ENCODE results near the gene CTTN.

CTTN gene

DNA sequence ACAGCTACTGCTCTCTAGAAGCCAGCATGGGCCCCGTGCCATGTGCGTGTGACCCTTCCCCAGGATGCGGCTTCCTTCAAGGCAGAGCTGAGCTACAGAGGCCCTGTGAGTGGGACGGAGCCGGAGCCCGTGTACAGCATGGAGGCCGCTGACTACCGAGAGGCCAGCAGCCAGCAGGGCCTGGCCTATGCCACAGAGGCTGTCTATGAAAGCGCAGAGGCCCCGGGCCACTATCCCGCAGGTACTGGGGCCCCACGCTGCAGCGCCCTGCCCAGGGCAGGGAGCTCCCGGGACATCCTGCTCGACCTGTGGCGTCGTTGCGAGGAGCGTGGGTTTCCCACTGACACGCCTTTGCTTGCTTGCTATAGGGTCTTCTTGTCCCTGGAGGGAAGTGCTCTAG lies 34.7 kb downstream of the CTTN start:
- Histone ChIP-seq H3K4me1 (ENCODE audit: insufficient read depth, low read length, severe bottlenecking) (peaks cover 6% of the 10 kb centered on the region), H3F3A (ENCODE audit: insufficient read depth, low read length) (no peaks in the 10 kb centered on the region), H3K4me3 (ENCODE audit: low read depth, low read length, poor library complexity, severe bottlenecking) (no peak overlapping the region), H3K27ac (ENCODE audit: low read depth, low read length, poor library complexity, severe bottlenecking) (no peak overlapping the region), H3K4me2 (ENCODE audit: low read length) (no peak overlapping the region), H3K27me3 (ENCODE audit: insufficient read depth, low read length) (no peaks in the 10 kb centered on the region; the same call in 1 of the 2 replicates), H3K9me2 (ENCODE audit: low read depth, low read length) (no peaks in the 10 kb centered on the region), H3K9ac (ENCODE audit: low read length) (no peak overlapping the region), H3K9me3 (ENCODE audit: low read length) (peaks cover 3% of the 10 kb centered on the region; the same call in 1 of the 2 replicates), H4K20me1 (ENCODE audit: insufficient read depth, low read length) (no peaks in the 10 kb centered on the region), H2AFZ (ENCODE audit: low read length) (no peak overlapping the region), H3K79me2 (ENCODE audit: insufficient read depth, low read length) (no peaks in the 10 kb centered on the region), H3K36me3 (ENCODE audit: insufficient read depth, low read length) (no peaks in the 10 kb centered on the region)
- no peak for TF ChIP-seq EZH2 (IDR thresholded peaks at IDR 0.05; ENCODE audit: borderline replicate concordance, low read length)
- TF ChIP-seq, protein P1, sequence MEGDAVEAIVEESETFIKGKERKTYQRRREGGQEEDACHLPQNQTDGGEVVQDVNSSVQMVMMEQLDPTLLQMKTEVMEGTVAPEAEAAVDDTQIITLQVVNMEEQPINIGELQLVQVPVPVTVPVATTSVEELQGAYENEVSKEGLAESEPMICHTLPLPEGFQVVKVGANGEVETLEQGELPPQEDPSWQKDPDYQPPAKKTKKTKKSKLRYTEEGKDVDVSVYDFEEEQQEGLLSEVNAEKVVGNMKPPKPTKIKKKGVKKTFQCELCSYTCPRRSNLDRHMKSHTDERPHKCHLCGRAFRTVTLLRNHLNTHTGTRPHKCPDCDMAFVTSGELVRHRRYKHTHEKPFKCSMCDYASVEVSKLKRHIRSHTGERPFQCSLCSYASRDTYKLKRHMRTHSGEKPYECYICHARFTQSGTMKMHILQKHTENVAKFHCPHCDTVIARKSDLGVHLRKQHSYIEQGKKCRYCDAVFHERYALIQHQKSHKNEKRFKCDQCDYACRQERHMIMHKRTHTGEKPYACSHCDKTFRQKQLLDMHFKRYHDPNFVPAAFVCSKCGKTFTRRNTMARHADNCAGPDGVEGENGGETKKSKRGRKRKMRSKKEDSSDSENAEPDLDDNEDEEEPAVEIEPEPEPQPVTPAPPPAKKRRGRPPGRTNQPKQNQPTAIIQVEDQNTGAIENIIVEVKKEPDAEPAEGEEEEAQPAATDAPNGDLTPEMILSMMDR (IDR thresholded peaks at IDR 0.05; ENCODE audit: low read length) = no peak

DNA sequence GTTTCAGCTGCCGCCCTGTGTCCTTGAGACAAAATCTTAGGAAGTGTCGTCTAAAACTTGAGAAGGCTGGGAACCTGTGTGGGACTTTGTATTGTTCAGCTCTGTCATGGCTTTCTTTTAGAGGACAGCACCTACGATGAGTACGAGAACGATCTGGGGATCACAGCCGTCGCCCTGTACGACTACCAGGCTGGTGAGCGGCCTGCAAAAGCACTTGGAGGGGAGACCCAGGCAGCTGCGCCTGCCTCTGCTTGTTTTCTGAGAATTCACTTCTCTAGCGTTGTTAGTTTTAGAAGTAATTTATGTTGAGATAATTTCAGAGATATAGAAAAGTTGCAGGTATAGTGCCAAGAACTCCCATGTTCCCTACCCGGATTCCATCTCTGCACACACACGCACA lies 35.2 kb downstream of the CTTN start:
- Histone ChIP-seq H3K36me3 (ENCODE audit: insufficient read depth, low read length) (no peaks in the 10 kb centered on the region), H4K20me1 (ENCODE audit: insufficient read depth, low read length) (no peaks in the 10 kb centered on the region), H3K27ac (ENCODE audit: low read depth, low read length, poor library complexity, severe bottlenecking) (no peak overlapping the region), H3F3A (ENCODE audit: insufficient read depth, low read length) (no peaks in the 10 kb centered on the region), H3K27me3 (ENCODE audit: insufficient read depth, low read length) (no peaks in the 10 kb centered on the region; the same call in 1 of the 2 replicates), H3K79me2 (ENCODE audit: insufficient read depth, low read length) (no peaks in the 10 kb centered on the region), H3K9me3 (ENCODE audit: low read length) (peaks cover 3% of the 10 kb centered on the region; the same call in 1 of the 2 replicates), H3K4me2 (ENCODE audit: low read length) (no peak overlapping the region), H2AFZ (ENCODE audit: low read length) (no peak overlapping the region), H3K9ac (ENCODE audit: low read length) (no peak overlapping the region), H3K4me1 (ENCODE audit: insufficient read depth, low read length, severe bottlenecking) (peaks cover 6% of the 10 kb centered on the region), H3K9me2 (ENCODE audit: low read depth, low read length) (no peaks in the 10 kb centered on the region), H3K4me3 (ENCODE audit: low read depth, low read length, poor library complexity, severe bottlenecking) (no peak overlapping the region)
- TF ChIP-seq EZH2 (IDR thresholded peaks at IDR 0.05; ENCODE audit: borderline replicate concordance, low read length) = no peak

DNA sequence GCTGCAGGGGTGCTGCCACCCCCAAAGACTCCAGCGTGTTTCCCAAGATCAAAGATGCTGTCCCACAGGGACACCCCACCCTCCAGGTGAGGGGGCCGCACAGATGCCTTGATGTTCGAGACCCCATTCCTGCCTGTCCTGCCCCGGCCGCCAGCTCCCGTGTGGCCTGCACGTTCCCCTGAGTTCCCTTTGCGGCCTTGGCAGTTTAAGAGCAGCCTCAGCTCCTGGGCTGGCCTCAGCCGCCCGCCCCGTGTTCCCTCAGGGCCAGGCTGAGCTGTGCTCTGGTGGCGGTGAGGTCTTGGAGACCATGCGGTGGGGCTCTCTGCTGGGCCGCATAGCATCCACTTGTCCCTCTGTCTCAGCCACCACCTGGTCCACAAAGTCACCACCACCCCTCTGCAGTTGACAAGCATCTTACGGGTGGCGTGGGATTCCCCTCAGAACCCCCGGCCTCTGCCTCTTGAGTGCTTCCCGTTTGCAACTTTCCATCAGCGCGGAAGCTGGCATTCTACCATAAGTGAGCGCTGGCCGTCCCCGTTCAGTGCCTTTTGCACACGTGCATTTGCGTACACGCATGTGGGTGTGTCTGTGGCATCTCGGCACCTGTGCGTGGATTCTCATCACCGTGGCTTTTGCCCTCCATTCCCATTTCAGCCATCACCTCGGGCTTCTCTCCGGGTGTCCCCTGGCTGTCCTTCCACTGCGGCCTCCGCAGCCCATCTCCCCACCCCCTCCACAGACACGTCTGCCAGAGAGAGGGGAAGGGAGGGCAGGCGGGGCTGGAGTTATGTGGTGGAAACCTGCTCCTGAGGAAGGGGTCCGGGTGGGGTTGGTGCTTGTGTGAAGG lies 35.9 kb downstream of the CTTN start:
- H3K9me3 ChIP-seq (ENCODE audit: low read length) = peaks cover 3% of the 10 kb centered on the region; the same call in 1 of the 2 replicates
- no peak overlapping the region for H2AFZ ChIP-seq (ENCODE audit: low read length)
- TF ChIP-seq EZH2 (IDR thresholded peaks at IDR 0.05; ENCODE audit: borderline replicate concordance, low read length) = no peak
- TF ChIP-seq, protein P1 (IDR thresholded peaks at IDR 0.05; ENCODE audit: low read length) = no peak
- no peaks in the 10 kb centered on the region; the same call in 1 of the 2 replicates for H3K27me3 ChIP-seq (ENCODE audit: insufficient read depth, low read length)
- no peaks in the 10 kb centered on the region for H3K79me2 ChIP-seq (ENCODE audit: insufficient read depth, low read length)
- H3K4me2 ChIP-seq (ENCODE audit: low read length) = no peak overlapping the region
- no peaks in the 10 kb centered on the region for H4K20me1 ChIP-seq (ENCODE audit: insufficient read depth, low read length)
- no peaks in the 10 kb centered on the region for H3K36me3 ChIP-seq (ENCODE audit: insufficient read depth, low read length)
- peaks cover 6% of the 10 kb centered on the region for H3K4me1 ChIP-seq (ENCODE audit: insufficient read depth, low read length, severe bottlenecking)
- H3K9ac ChIP-seq (ENCODE audit: low read length) = no peak overlapping the region
- H3K4me3 ChIP-seq (ENCODE audit: low read depth, low read length, poor library complexity, severe bottlenecking) = no peak overlapping the region
- no peak overlapping the region for H3K27ac ChIP-seq (ENCODE audit: low read depth, low read length, poor library complexity, severe bottlenecking)
- no peaks in the 10 kb centered on the region for H3F3A ChIP-seq (ENCODE audit: insufficient read depth, low read length)
- no peaks in the 10 kb centered on the region for H3K9me2 ChIP-seq (ENCODE audit: low read depth, low read length)

All from OCI-LY1 (cell line).